ENCODE results near the gene TAPT1. TPM values are rescaled to one million over a fixed set of nuclear protein-coding genes. Genes with fewer than 3 reads are reported as not detected.
A peak's percentile ranks its signal among the peaks of the same experiment; 100 is the strongest.

The TAPT1 gene
- total RNA-seq, 4 donors from 2014 or later: 42.1 to 69.0 (median 53.5) TPM

DNA sequence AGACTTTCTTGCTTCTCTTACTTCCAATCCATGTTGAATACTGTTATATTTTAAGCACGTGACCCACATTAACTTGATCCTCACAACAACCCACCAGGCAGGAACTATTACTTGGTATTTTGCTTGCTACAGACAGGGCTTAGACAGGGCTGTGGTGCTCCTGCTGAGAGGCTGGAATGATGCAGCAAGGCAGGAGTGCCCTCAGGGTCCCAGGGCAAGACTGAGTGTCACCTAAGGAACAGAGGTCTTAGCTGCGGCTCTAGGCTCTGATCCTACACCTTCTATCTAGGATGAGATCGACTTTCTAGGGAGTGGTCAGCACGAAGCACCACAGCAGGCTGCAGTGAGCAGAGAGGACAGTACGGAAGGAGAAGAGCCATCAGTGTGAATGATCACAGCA lies 20.0 kb downstream of the TAPT1 start:
- H3K36me3 ChIP-seq: peaks cover 0 to 4% of the 10 kb centered on the region in 2 donors
- 88 to 89% methylated on average over 5 of the region's 5 CpGs for WGBS, 2 donors

DNA sequence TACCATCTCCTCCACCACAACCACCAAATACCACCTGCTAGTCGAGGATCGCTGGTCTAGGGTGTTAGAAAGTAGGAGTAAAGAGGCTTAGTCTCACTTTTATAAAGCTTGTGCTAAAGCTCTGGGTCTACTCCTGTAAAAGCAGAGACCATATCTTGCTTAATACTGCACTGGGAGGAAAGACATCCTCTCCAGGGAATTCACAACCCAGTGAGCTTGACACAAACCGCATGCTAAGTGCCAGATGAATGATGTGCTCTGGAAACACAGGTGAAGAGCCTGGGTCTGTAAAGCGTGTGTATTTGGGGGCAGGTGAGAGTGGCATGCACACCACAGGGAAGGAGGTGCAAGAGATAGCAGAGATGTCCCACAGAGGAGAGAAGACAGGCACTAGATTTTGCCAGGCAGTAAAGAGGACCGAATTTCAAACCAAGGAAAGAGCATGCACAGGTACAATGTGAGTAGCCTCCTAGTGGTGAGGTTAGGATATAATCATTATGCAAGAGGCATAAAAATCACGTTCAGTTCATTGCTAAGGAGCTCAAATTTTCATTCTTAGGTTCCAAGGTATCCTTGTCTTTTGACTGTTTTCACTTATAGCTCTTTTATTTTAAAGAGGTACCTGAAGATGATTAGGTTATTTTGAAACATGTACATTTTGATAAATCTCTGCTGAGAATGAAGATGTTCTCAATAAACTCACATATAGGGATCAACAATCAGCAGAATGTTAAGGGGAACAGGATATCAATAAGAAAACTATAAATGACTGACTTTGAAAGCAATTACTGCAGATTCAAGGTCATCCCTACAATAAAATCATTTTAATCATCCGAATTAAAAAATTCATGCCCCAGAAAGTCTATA lies 20.7 kb downstream of the TAPT1 start:
- Histone ChIP-seq H3K9me3 (no peaks in the 10 kb centered on the region), H3K27ac (no peak overlapping the region), H3K4me1 (peaks cover 5 to 19% of the 10 kb centered on the region in 2 donors), H3K36me3 (peaks cover 0 to 4% of the 10 kb centered on the region in 2 donors), H3K27me3 (no peaks in the 10 kb centered on the region), H3K4me3 (replicated peaks in 1 of 3) (no peak overlapping the region)
- intact Hi-C loops (cut with DNase I): no loop called here
- DNase-seq: peak in 1 of 2 donors; percentile 8
- TF ChIP-seq, protein P1, sequence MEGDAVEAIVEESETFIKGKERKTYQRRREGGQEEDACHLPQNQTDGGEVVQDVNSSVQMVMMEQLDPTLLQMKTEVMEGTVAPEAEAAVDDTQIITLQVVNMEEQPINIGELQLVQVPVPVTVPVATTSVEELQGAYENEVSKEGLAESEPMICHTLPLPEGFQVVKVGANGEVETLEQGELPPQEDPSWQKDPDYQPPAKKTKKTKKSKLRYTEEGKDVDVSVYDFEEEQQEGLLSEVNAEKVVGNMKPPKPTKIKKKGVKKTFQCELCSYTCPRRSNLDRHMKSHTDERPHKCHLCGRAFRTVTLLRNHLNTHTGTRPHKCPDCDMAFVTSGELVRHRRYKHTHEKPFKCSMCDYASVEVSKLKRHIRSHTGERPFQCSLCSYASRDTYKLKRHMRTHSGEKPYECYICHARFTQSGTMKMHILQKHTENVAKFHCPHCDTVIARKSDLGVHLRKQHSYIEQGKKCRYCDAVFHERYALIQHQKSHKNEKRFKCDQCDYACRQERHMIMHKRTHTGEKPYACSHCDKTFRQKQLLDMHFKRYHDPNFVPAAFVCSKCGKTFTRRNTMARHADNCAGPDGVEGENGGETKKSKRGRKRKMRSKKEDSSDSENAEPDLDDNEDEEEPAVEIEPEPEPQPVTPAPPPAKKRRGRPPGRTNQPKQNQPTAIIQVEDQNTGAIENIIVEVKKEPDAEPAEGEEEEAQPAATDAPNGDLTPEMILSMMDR (IDR thresholded peaks at IDR 0.05): peak; percentile 37 to 80 (median 54)
- no peak for TF ChIP-seq POLR2A (IDR thresholded peaks at IDR 0.05)
- 53 to 54% methylated on average over 7 of the region's 7 CpGs for WGBS, 2 donors

More for the DNA sequence above, 20.0 kb downstream of the TAPT1 start:
- intact Hi-C loops (cut with DNase I): no loop called here
- TF ChIP-seq POLR2A (IDR thresholded peaks at IDR 0.05): no peak
- TF ChIP-seq, protein P1 (IDR thresholded peaks at IDR 0.05): no peak
- H3K27me3 ChIP-seq: no peaks in the 10 kb centered on the region
- H3K27ac ChIP-seq: no peak overlapping the region
- no peak overlapping the region for H3K4me3 ChIP-seq (replicated peaks in 1 of 3)
- no peak for DNase-seq
- H3K4me1 ChIP-seq: peaks cover 5 to 19% of the 10 kb centered on the region in 2 donors
- no peaks in the 10 kb centered on the region for H3K9me3 ChIP-seq

DNA sequence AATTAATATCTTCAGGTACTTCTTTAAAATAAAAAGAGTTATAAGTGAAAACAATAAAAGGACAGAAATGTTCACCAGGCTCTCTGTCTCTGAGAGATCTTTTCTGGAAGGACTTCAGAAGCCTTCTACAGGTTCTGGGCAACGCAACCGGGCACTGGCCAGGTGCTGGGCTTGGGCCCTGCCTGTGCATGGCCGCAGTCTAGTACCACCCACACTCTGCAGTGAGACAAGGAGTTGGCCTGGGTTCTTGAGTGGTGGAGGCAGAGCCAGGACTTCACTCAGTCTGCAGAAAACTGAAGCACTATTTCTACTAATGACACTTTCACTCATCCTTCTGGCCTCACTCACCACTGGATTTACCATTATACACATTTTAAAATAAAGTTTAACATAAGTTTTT lies 21.8 kb downstream of the TAPT1 start:
- intact Hi-C loops (cut with DNase I): loop anchor here (5.0 kb wide), 1 partner anchor 172 kb away; no protein-coding TSS in a partner anchor

DNA sequence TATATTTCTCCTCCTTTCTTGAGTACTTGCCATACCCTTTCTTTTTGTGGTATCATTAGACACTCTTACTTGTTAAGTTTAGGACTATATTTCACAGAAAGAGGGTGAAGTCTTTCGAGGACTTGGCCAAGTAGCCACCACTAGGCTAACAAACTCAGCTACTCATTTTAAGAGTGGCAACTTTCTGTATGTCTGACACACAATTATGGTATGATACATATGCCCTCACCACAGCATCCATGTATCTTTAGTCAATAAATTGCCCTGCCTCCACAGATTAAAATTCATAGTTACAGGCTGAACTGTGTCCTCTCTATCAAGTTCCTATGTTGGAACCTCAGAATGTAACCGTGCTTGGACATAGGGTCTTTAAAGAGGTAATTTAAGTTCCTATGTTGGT lies 23.2 kb downstream of the TAPT1 start:
- peaks cover 0 to 4% of the 10 kb centered on the region in 2 donors for H3K36me3 ChIP-seq
- no peak overlapping the region for H3K27ac ChIP-seq
- WGBS, 2 donors: 93 to 95% methylated on average over 2 of the region's 2 CpGs
- DNase-seq: no peak
- intact Hi-C loops (cut with DNase I): loop anchor here (5.0 kb wide), 1 partner anchor 171 kb away; no protein-coding TSS in a partner anchor
- peaks cover 5 to 15% of the 10 kb centered on the region in 2 donors for H3K4me1 ChIP-seq
- no peak overlapping the region for H3K4me3 ChIP-seq (replicated peaks in 1 of 3)
- TF ChIP-seq, protein P1 (IDR thresholded peaks at IDR 0.05): no peak
- TF ChIP-seq POLR2A (IDR thresholded peaks at IDR 0.05): no peak
- no peaks in the 10 kb centered on the region for H3K27me3 ChIP-seq
- H3K9me3 ChIP-seq: no peaks in the 10 kb centered on the region

More for the DNA sequence above, 21.8 kb downstream of the TAPT1 start:
- Histone ChIP-seq H3K4me1 (peaks cover 5 to 15% of the 10 kb centered on the region in 2 donors), H3K4me3 (replicated peaks in 1 of 3) (no peak overlapping the region), H3K9me3 (no peaks in the 10 kb centered on the region), H3K27ac (no peak overlapping the region), H3K36me3 (peaks cover 0 to 4% of the 10 kb centered on the region in 2 donors), H3K27me3 (no peaks in the 10 kb centered on the region)
- peak; percentile 26 to 41 for DNase-seq
- TF ChIP-seq POLR2A (IDR thresholded peaks at IDR 0.05): no peak
- TF ChIP-seq, protein P1 (IDR thresholded peaks at IDR 0.05): no peak
- WGBS, 2 donors: 72 to 75% methylated on average over 3 of the region's 3 CpGs

DNA sequence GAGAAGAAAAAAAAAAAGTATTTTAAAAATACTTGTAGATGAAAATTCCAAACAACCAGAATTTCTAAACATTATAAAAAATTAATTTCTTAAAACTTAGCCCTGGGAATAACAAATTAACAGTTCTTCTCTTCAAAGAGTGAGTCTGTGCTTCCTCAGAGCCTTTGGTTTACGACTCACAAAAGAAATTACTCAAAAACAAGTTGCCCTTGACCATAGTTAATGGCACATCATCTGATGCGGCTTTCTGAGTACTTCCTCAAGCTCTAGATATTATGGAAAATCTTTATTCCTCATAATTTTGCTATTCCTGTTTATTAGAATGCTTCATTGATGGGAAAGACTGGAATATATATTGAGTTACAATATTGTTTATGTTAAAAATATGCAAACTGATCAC lies 23.7 kb downstream of the TAPT1 start:
- no peak for TF ChIP-seq POLR2A (IDR thresholded peaks at IDR 0.05)
- TF ChIP-seq, protein P1 (IDR thresholded peaks at IDR 0.05): no peak
- no peak overlapping the region for H3K27ac ChIP-seq

More for the DNA sequence above, 23.7 kb downstream of the TAPT1 start:
- Histone ChIP-seq H3K36me3 (peaks cover 0 to 4% of the 10 kb centered on the region in 2 donors), H3K4me1 (peaks cover 5 to 15% of the 10 kb centered on the region in 2 donors), H3K4me3 (replicated peaks in 1 of 3) (no peak overlapping the region), H3K27me3 (no peaks in the 10 kb centered on the region), H3K9me3 (no peaks in the 10 kb centered on the region)
- DNase-seq: no peak
- WGBS, 2 donors: 93 to 96% methylated on average over 2 of the region's 2 CpGs
- intact Hi-C loops (cut with DNase I): loop anchor here (5.0 kb wide), 1 partner anchor 170 kb away; no protein-coding TSS in a partner anchor
